H1 (cell line): ENCODE data around the gene HSDL2. TPM values are rescaled to one million over a fixed set of nuclear protein-coding genes. Genes with fewer than 3 reads are reported as not detected.

Experiments
- CHD7 ChIP-seq: fragments of 300-600 bp; sonication (generic); IDR thresholded peaks from 2 replicates; pipeline ENCODE4 v1.7.1; 2012; ENCODE audit warnings: low read length, moderate library complexity, mild to moderate bottlenecking, inconsistent platforms; ENCODE audit not compliant: insufficient replicate concordance
- CTCF ChIP-seq, 3 experiments: IDR thresholded peaks; 1 replicate in 2 of 3; 2 replicates in 1 of 3; pipeline versions ENCODE4 v1.5.1 to v1.6.1; 2011; ENCODE audit warnings: low read length in 3 of 3, mild to moderate bottlenecking in 3 of 3, inconsistent platforms in 2 of 3, low read depth in 1 of 3, moderate library complexity in 1 of 3; ENCODE audit not compliant: insufficient read depth in 1 of 3; ENCODE audit errors: control extremely low read depth in 1 of 3
- EGR1 ChIP-seq: IDR thresholded peaks from 2 replicates; pipeline ENCODE4 v1.6.1; 2011; ENCODE audit warnings: low read depth, low read length, borderline replicate concordance
- POLR2A ChIP-seq, 2 experiments: IDR thresholded peaks; 1 replicate in 1 of 2; 2 replicates in 1 of 2; pipeline ENCODE4 v1.6.1; 2011; ENCODE audit warnings: low read depth in 2 of 2, low read length in 2 of 2, mild to moderate bottlenecking in 2 of 2; ENCODE audit errors: control extremely low read depth in 1 of 2
- POLR2AphosphoS5 ChIP-seq: IDR thresholded peaks from 2 replicates; pipeline ENCODE4 v1.6.1; 2011; ENCODE audit warnings: low read depth, low read length
- POU5F1 ChIP-seq: IDR thresholded peaks from 2 replicates; pipeline ENCODE4 v1.6.1; 2011; ENCODE audit warnings: low read depth, mild to moderate bottlenecking, low read length, moderate library complexity
- RXRA ChIP-seq: IDR thresholded peaks from 2 replicates; pipeline ENCODE4 v1.6.1; 2011; ENCODE audit warnings: low read depth, mild to moderate bottlenecking, low read length, moderate library complexity; ENCODE audit not compliant: insufficient read depth
- SIRT6 ChIP-seq: IDR thresholded peaks from one replicate; pipeline ENCODE4 v1.7.1; 2012; ENCODE audit warnings: low read length, inconsistent platforms
- ZNF274 ChIP-seq: IDR thresholded peaks from 2 replicates; pipeline ENCODE4 v1.7.0; 2012; ENCODE audit warnings: low read length, borderline replicate concordance; ENCODE audit errors: extremely low read depth
- polyA plus RNA-seq, 7 experiments: library from polyadenylated mRNA; depleted of rRNA in 3 of 7; stranded (reverse) in 5 of 7; unstranded in 2 of 7; fragments of >200 nt in 5 of 7; fragments of 200-250 nt in 2 of 7; gene quantifications; 1 replicate in 5 of 7; 2 replicates in 1 of 7; 4 replicates in 1 of 7; pipeline versions ENCODE4 v1.2.1 to v1.2.3, GENCODE V29; 2011 to 2013; ENCODE audit warnings: missing spikeins in 2 of 7, mixed read lengths in 2 of 7
- total RNA-seq: library from RNA; stranded (reverse); fragmentation: NEBNext Ultra II Directional; extraction: Animal tissue kit (Norgen Biotek cat#: 25700); gene quantifications from 2 replicates; pipeline ENCODE4 v1.2.1, GENCODE V29; 2021

Gene HSDL2
- total and polyA plus RNA-seq, 2 of the 8 experiments (the other 6 are each of a cell fraction or from before 2014, with no cell fraction given) = 6.6 to 15.4 TPM

GRCh38 chr9:112422417-112423148, 42.7 kb downstream of the HSDL2 start (continued):
- TF ChIP-seq CHD7 = no peak
- TF ChIP-seq ZNF274 = no peak
- no peak for TF ChIP-seq EGR1
- no peak for TF ChIP-seq POU5F1
- TF ChIP-seq SIRT6 = no peak
- TF ChIP-seq RXRA = no peak
- no peak for TF ChIP-seq CTCF (IDR thresholded peaks at IDR 0.05; ENCODE audit: control extremely low read depth in 1 of 3, insufficient read depth in 1 of 3, low read depth in 1 of 3, low read length in 3 of 3)
- no peak for TF ChIP-seq POLR2A (IDR thresholded peaks at IDR 0.05; ENCODE audit: control extremely low read depth in 1 of 2, low read depth in 2 of 2, low read length in 2 of 2)
- no peak for TF ChIP-seq POLR2AphosphoS5
